ENCODE results near the gene RTEL1.

The RTEL1 gene

DNA sequence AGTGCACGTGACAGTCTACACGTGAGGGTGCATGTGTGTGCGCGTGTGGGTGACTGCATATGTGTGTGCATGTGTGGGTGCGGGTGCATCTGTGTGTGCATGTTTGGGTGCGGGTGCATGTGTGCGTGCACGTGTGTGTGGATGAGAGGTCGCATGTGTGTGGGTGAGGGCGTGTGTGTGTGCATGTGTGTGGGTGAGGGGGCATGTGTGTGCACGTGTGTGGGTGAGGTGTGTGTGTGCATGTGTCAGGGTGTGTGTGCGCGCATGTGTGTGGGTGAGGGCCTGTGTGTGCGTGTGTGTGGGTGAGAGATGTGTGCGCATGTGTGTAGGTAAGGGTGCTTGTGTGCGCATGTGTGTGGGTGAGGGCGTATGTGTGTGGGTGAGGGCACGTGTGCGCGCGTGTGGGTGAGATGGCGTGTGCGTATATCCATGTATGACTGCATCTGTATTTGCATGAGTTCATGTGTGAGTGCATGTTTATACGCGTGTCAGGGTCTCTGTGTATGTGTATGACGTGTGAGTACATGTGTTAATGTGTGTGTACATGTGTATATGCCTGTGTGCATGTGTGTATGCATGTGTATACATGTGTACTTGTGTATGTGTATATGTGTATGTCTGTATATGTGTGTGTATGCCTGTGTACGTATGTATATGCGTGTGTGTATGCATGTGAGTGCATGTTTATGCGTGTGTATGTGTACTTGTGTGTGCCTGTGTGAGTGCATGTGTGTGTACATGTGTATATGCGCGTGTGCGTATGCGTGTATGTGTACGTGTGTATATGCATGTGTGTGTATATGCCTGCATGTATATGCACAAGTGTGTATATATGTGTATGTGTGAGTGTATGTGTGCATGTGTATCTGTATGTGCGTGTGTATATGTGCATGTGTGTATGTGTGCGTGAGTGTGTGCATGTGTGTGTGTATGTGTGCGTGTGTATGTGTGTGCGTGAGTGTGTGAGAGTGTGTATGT is 74.3 kb downstream of the RTEL1 start:
- no peak for DNase-seq

DNA sequence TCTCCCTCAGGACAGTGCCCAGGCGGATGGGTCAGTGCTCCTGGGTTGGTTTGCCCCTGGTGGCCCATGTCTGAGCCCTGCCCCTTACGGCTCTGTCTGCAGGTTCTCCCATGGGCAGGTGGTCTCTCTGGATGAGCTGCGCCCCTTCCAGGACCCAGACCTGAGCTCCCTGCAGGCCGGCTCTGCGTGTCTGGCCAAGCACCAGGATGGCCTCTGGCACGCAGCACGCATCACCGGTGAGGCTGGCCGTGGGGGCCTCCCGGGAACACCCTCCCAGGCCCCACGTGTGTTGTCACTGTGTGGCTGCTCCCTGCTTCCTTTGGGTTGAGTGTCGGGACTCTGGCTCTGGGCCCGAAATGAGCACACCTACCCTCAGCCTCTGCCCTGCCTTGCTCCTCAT is 75.0 kb downstream of the RTEL1 start:
- no peak for DNase-seq

DNA sequence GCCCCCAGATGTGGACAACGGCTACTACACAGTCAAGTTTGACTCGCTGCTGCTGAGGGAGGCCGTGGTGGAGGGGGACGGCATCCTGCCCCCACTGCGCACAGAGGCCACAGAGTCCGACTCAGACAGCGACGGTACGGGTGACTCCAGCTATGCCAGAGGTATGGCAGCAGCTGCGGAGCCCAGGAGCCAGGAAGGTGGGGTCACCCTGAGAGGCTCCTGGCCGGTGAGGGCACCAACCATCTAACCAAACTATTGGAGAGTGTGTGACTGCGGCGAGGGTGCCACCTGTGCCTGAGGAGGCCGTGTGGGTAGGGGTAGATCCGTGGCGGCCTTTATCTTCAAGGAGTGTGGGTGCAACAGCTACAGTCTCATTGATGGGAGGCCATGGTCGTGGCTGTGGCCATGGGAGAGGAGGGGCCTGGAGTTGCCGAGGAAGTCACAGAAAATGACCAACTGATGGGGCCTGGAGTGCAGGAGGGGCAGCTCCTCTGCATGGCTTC is 75.5 kb downstream of the RTEL1 start:
- no peak for DNase-seq

DNA sequence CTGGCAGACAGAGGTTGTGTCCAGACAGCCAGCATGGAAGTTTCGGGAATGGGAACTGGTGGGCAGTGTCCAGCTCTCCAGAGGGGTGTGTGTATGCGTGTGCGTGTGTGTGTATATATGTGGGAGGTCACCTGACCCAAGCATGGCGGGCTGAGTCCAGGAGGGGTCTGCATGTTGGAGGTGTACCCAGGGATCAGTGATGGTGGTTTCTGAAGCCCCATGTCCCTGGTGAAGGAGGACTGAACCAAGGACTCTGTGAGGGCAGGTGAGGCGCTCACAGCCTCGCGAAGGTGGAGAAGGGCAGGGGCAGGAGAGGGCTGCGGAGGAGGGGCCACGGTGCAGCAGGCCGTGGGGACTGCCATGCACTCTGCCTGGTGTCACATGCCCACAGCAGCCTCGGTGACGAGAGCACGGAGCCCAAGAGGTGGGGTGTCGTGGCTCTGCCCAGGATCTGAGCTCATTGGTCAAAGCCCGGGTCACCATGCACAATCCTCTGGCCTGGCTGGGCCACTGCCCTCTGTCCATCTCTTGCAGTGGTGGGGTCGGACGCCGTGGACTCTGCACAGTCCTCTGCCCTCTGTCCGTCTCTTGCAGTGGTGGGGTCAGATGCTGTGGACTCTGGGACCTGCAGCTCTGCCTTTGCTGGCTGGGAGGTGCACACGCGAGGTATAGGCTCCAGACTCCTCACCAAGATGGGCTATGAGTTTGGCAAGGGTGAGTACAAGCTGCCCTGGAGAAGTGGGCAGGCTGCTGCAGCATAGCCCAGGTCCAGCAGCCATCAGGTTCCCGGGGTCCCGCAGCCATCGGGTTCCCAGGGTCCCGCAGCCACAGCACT is 76.2 kb downstream of the RTEL1 start:
- DNase-seq: no peak

DNA sequence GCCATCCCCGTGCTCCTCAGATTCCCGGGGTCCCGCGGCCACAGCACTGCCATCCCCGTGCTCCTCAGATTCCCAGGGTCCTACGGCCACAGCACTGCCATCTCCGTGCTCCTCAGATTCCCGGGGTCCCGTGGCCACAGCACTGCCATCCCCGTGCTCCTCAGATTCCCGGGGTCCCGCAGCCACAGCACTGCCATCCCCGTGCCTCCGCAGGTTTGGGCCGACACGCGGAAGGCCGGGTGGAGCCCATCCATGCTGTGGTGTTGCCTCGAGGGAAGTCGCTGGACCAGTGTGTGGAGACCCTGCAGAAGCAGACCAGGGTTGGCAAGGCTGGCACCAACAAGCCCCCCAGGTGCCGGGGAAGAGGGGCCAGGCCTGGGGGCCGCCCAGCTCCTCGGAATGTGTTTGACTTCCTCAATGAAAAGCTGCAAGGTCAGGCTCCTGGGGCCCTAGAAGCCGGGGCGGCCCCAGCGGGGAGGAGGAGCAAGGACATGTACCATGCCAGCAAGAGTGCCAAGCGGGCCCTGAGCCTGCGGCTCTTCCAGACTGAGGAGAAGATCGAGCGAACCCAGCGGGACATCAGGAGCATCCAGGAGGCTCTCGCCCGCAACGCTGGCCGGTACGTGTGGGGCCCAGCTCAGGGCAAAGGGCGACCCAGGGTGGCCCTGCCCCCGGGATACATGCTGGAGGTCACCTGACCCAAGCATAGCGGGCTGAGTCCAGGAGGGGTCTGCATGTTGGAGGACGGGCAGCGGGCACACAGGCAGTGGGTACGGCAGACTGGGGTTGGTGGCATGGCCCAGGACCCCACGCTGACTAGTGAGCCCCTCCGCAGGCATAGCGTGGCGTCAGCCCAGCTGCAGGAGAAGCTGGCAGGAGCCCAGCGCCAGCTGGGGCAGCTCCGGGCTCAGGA is 77.1 kb downstream of the RTEL1 start:
- no peak for DNase-seq

DNA sequence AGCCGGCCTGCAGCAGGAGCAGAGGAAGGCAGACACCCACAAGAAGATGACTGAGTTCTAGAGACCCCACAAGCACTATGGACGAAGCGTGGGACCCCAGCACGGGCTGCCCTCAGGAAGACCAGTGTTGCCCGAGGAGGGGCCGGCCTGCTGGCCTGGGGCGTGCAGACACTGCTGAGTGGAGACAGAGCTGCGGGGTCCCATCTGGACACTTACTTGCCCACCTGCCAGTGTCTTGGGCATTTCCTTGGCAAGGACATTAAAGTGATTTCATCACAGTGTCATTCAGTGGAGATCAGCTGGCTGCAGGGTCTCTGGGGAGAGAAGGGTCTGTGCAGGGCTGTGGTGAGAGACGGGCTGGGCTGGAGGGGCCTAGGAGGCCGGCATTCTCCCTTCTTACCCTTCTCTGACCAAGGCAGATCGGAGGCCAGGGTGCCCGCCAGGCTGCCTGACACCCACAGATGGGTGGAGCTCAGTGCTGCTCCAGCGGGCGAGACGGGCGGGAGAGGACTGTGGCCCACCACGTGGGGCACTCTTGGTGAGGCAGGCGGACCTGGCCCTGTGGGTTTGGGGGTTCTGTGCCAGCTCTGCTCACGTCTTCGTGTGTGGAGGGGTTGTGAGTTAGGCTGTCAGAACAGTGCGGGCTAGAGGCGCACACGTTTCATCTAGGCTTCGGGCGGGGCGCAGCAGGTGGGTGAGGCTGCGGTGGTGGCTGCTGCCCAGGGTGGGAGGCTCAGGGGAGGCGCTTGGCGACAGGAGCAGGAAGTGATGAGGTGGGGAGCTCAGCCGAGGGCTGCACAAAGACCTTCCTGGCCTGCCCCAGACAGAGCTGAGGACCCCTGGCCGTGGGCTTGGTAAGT is 78.0 kb downstream of the RTEL1 start, which contains the start of gene LIME1:
TSS of gene LIME1 (plus strand) at position 806 of the 860 bp plus-strand sequence. CDS start 886 bp downstream, outside the sequence.
- no peak for DNase-seq

DNA sequence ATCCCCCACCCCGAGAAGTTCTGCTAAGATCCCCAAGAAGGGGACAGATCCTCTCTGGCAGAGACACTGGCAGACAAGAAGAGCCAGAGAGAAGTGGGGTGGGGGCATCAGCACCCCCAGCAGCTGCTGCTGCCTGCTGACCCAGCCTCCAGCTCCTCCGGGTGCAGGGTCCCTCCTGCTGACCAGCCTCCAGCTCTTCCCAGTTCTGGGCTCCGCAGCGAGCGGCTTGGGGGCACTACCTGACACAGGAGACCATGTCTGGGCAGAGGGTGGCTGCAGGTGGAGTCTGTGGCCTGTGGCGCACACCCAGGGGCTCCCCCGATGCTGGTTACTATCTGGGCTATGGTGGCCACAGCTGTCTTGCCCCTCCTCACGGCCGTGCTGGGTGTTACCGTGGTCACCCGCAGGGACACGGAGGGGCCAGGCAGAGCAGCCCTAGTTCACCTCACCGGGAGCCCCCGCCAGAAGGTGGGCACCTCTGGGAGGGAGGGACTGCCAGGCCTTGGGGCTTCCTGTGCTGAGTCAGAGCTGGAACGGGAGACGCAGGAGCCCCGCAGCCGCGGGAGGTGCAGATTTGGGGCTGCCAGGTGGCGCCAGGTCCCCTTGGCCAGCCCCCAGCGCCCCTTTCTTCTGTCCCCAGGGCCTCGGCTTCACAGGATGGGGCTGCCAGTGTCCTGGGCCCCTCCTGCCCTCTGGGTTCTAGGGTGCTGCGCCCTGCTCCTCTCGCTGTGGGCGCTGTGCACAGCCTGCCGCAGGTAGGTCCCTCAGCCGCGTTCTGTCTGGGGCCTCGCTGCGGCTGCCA is 79.0 kb downstream of the RTEL1 start:
- DNase-seq: no peak

DNA sequence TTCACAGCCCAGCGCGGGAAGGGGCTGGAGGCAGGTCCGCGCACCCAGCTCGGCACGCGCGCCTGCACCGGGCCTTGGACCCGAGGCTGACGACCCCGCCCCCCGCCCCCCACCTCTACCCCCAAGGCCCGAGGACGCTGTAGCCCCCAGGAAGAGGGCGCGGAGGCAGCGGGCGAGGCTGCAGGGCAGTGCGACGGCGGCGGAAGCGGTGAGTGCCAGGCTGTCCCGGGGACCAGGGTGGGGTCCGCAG is 79.5 kb downstream of the RTEL1 start:
- DNase-seq: no peak

DNA sequence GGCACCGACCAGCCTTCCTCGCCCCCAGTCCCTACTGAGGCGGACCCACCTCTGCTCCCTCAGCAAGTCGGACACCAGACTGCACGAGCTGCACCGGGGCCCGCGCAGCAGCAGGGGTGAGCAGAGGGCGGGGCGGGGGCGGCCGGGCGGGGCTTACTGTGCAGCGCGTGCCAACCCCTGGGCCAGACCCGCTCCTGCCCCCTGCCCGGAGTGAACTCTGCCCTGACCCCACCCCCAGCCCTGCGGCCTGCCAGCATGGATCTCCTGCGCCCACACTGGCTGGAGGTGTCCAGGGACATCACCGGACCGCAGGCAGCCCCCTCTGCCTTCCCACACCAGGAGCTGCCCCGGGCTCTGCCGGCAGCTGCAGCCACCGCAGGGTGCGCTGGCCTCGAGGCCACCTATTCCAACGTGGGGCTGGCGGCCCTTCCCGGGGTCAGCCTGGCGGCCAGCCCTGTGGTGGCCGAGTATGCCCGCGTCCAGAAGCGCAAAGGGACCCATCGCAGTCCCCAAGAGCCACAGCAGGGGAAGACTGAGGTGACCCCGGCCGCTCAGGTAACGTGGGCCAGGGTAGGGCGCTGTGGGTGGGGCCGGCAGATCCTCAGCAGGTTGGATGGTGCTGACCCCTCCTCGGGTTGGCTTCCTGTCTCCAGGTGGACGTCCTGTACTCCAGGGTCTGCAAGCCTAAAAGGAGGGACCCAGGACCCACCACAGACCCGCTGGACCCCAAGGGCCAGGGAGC is 80.0 kb downstream of the RTEL1 start:
- DNase-seq: no peak

DNA sequence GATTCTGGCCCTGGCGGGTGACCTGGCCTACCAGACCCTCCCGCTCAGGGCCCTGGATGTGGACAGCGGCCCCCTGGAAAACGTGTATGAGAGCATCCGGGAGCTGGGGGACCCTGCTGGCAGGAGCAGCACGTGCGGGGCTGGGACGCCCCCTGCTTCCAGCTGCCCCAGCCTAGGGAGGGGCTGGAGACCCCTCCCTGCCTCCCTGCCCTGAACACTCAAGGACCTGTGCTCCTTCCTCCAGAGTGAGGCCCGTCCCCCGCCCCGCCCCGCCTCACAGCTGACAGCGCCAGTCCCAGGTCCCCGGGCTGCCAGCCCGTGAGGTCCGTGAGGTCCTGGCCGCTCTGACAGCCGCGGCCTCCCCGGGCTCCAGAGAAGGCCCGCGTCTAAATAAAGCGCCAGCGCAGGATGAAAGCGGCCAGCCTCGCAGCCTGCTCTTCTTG is 80.6 kb downstream of the RTEL1 start:
- no peak for DNase-seq

DNA sequence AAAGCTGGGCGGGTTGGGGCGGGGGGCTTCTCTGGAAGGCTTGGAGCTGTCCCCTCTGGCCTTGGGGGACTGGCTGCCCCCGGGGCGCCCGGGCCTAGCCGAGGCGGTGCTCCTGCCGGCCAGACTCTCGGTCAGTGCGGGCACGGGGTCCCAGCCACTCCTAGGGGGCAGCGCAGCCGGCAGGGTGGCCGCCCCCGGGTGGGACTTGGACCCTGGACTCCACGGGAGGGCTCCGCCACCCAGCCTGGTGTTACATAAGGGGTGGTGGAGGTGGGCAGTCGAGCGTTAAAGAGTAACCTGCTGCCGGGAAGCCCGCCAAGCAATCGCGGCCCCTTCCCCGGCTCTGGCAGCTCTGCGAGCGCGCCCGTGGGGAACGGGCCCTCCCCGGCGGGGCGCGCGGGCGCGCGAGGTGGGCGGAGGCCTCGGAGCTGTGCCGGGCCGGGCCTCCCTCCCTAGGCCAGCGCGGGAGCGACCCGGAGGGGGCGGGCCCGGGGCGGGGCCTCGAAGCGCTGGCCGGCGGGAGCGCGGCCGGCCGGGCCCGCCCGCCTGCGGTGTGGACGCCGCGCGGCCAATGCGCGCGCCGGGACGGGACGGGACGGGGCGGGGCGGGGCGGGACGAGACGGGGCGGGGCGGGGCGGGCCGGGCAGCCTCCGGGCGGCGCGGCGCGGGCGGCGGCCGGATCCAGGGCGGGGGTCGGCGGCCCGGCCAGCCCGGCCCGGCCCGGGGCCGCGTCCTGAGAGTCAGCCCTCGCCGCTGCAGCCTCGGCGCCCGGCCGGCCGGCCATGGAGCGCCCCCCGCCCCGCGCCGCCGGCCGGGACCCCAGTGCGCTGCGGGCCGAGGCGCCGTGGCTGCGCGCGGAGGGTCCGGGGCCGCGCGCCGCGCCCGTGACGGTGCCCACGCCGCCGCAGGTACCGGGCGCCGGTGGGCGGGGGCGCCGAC is 81.3 kb downstream of the RTEL1 start, which contains the start of gene SLC2A4RG:
TSS of gene SLC2A4RG (plus strand) at position 647 of the 940 bp plus-strand sequence. CDS start at position 784, 137 bp downstream.
- no peak for DNase-seq

DNA sequence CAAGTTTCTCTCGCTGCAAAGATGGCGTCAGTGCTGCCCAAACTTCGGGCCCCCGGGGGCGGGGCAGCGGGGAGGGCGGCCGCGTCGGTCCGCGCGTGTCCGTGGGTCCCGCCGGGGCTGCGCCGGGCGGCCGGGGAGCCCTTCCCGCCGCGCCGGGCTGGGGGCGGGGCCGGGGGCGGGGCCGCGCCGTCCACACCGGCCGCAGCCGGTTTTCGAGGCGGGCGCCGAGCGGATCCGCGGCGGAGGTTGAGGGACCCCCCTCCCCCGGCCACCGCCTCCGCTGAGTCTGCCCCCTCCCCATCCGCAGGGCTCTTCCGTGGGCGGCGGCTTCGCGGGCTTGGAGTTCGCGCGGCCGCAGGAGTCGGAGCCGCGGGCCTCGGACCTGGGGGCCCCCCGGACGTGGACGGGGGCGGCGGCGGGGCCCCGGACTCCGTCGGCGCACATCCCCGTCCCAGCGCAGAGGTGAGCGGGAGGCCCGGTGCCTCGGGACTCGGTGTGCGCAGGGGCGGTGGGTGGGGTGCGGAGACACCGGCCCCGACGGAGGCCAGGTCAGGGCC is 82.0 kb downstream of the RTEL1 start:
- DNase-seq: no peak

DNA sequence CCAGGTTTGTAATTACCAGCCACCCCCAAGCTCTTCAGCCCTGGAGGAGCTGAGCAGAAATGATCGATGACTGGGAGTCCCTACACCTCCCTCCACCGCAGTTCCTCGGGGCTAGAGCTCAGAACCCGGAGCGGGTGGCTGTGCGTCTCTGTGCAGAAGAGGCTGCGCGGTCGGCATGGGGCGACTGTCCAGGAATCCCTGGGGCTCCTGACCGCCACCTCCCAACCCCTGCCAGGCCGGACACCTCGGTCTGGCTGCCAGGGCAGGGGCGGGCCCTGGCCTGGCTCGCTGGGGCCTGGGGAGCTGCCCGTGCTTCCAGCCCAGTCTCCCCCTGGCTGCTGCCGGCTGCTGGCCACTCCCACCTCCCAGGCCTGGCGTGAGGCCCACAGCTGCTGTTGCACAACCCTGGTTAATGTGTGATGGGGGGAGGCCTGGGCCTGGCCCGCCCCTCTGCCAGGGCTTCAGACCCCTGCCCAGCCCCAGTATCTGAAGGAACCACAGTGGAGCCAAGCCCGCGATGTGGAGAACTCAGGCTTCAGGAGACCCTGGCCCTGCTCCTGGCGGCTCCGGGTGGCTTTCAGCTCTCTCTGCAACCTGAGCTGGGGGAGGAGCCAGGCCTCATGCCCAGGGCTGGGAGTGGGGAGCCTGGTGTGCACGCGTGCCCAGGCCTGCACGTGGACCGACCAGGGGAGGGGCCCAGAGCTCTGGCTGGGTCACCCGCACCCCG is 82.7 kb downstream of the RTEL1 start:
- peak; percentile 41 for DNase-seq

DNA sequence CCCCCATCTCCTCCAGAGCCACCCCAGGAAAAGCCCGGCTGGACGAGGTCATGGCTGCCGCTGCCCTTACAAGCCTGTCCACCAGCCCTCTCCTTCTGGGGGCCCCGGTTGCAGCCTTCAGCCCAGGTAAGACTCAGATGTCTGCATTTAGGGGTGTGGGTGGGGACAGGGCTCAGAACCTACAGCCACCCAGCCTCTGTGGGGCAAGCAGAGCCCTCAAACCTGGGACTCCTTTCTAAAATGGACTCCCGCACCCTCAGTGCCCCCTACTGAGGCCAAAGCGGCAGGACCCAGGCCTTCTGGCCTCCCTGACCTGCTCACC is 83.2 kb downstream of the RTEL1 start:
- no peak for DNase-seq

DNA sequence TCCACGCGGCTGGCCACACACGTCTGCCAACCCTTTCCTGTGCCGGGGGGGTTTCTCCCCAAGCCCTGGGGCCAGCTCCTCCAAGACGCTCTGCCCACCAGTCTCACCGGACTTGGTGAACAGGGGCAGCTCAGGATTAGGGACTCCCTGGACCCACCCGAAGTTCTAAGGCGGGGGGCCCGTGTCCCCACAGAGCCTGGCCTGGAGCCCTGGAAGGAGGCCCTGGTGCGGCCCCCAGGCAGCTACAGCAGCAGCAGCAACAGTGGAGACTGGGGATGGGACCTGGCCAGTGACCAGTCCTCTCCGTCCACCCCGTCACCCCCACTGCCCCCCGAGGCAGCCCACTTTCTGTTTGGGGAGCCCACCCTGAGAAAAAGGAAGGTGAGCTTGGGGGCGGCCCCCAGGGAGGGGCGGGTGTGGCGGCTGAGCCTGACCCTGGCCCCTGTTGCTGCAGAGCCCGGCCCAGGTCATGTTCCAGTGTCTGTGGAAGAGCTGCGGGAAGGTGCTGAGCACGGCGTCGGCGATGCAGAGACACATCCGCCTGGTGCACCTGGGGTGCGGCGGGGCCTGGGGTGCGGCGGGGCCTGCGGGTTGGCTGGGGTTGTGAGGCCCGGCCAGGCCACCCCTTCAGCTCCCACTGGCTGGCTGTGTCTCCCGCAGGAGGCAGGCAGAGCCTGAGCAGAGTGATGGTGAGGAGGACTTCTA is 83.7 kb downstream of the RTEL1 start:
- DNase-seq: no peak

DNA sequence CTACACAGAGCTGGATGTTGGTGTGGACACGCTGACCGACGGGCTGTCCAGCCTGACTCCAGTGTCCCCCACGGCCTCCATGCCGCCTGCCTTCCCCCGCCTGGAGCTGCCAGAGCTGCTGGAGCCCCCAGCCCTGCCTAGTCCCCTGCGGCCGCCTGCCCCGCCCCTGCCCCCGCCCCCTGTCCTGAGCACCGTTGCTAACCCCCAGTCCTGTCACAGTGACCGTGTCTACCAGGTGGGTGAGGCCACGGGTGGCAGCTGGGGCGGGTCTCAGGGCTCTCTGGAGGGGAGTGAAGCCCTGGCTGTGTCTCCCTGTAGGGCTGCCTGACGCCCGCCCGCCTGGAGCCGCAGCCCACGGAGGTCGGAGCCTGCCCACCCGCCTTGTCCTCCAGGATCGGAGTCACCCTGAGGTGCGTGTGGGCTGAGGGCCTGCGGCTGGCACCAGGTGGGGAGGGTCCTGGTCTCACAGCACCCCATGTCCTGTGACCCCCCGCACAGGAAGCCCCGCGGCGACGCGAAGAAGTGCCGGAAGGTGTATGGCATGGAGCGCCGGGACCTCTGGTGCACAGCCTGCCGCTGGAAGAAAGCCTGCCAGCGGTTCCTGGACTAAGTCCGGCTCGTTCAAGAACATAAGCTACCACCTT is 84.4 kb downstream of the RTEL1 start:
- no peak for DNase-seq

All from T1000 (cell line).